Measurements from ENCODE around the gene NLGN4Y. TPM values are rescaled to one million over a fixed set of nuclear protein-coding genes. Genes with fewer than 3 reads are reported as not detected.

NLGN4Y gene
- total RNA-seq, 1 donor, result 33.3 TPM

DNA sequence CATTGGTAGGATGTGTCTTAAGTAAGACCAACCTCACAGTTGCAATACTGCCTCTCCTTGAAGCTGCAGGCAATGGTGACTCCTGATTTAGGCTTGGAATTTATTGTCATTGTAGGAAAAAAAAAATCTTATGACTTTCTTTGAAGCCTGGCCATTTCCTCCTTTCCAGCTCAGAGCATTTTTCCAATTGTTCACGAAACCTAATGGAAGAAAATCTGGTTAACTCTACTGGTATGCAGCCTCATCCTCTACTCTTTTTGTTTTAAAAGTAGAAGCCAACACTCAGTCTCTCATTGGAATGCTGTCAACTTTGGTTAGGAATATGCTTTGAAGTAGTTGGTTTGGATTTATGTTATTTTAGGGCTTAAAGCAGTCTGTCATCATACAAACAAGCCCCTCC is 298.6 kb downstream of the NLGN4Y start:
- no peak for DNase-seq (ENCODE audit: insufficient read length, low spot score, missing footprints)
- Histone ChIP-seq H3K4me2 (ENCODE audit: insufficient read depth, low read length) (no peak overlapping the region), H3K4me1 (ENCODE audit: insufficient read depth, low read length) (no peaks in the 10 kb centered on the region), H3K27me3 (ENCODE audit: insufficient read depth, low read length) (no peaks in the 10 kb centered on the region), H2AFZ (ENCODE audit: low read length) (no peak overlapping the region), H3K36me3 (ENCODE audit: insufficient read depth, low read length) (no peaks in the 10 kb centered on the region), H3K27ac (ENCODE audit: low read depth, low read length) (no peak overlapping the region), H3K79me2 (ENCODE audit: insufficient read depth, low read length) (no peaks in the 10 kb centered on the region), H3K4me3 (ENCODE audit: insufficient read depth, low read length) (no peak overlapping the region), H4K20me1 (ENCODE audit: insufficient read depth, low read length) (no peaks in the 10 kb centered on the region), H3K9me3 (ENCODE audit: low read depth, low read length) (no peaks in the 10 kb centered on the region)
- TF ChIP-seq, protein P1, sequence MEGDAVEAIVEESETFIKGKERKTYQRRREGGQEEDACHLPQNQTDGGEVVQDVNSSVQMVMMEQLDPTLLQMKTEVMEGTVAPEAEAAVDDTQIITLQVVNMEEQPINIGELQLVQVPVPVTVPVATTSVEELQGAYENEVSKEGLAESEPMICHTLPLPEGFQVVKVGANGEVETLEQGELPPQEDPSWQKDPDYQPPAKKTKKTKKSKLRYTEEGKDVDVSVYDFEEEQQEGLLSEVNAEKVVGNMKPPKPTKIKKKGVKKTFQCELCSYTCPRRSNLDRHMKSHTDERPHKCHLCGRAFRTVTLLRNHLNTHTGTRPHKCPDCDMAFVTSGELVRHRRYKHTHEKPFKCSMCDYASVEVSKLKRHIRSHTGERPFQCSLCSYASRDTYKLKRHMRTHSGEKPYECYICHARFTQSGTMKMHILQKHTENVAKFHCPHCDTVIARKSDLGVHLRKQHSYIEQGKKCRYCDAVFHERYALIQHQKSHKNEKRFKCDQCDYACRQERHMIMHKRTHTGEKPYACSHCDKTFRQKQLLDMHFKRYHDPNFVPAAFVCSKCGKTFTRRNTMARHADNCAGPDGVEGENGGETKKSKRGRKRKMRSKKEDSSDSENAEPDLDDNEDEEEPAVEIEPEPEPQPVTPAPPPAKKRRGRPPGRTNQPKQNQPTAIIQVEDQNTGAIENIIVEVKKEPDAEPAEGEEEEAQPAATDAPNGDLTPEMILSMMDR (IDR thresholded peaks at IDR 0.05; ENCODE audit: extremely low read depth, low read depth, low read length), result no peak

DNA sequence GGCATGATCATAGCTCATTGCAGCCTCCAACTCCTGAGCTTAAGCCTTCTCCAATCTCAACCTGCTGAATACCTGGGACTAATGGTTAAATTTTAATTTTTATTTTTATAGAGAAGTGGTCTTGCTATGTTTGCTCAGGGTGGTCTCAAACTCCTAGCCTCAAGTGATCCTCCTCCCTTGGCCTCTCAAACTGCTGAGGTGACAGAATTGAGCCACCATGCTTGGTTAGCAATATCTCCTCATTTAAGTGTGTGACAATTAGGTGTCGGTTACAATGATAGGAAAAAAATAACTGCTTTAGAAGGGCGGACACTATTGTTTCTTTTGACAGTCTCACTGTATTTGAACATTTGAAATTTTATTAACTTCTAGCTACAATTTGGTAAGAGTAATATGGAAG is 300.3 kb downstream of the NLGN4Y start:
- Histone ChIP-seq H2AFZ (ENCODE audit: low read length) (no peak overlapping the region), H3K4me2 (ENCODE audit: insufficient read depth, low read length) (no peak overlapping the region), H3K4me1 (ENCODE audit: insufficient read depth, low read length) (no peaks in the 10 kb centered on the region), H3K9me3 (ENCODE audit: low read depth, low read length) (no peaks in the 10 kb centered on the region), H3K36me3 (ENCODE audit: insufficient read depth, low read length) (no peaks in the 10 kb centered on the region), H3K79me2 (ENCODE audit: insufficient read depth, low read length) (no peaks in the 10 kb centered on the region), H3K27ac (ENCODE audit: low read depth, low read length) (no peak overlapping the region), H4K20me1 (ENCODE audit: insufficient read depth, low read length) (no peaks in the 10 kb centered on the region), H3K4me3 (ENCODE audit: insufficient read depth, low read length) (no peak overlapping the region), H3K27me3 (ENCODE audit: insufficient read depth, low read length) (no peaks in the 10 kb centered on the region)
- TF ChIP-seq, protein P1 (IDR thresholded peaks at IDR 0.05; ENCODE audit: extremely low read depth, low read depth, low read length), result no peak
- DNase-seq (ENCODE audit: insufficient read length, low spot score, missing footprints), result no peak

DNA sequence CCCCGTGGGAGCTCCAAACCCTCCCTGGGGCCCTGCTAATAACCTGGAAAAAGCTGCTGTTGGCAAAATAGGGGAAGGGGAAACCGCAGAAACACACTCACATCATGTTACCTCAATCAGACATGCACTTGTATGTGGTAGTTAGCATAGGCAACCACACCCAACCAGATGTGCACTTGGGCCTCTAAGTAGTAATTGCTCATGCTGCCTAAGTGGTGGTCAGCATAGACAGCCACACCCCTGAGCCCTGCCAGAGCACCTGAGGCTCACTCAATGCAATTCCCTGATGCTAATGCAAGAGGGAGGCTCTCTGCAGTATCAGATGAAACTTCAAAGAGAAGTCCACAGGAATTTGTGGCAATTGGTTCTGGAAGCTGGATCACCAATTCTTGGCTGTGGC is 301.4 kb downstream of the NLGN4Y start:
- H3K79me2 ChIP-seq (ENCODE audit: insufficient read depth, low read length), result no peaks in the 10 kb centered on the region
- H3K27me3 ChIP-seq (ENCODE audit: insufficient read depth, low read length), result no peaks in the 10 kb centered on the region
- no peak overlapping the region for H2AFZ ChIP-seq (ENCODE audit: low read length)
- no peak overlapping the region for H3K27ac ChIP-seq (ENCODE audit: low read depth, low read length)
- H3K4me3 ChIP-seq (ENCODE audit: insufficient read depth, low read length), result no peak overlapping the region
- no peak for DNase-seq (ENCODE audit: insufficient read length, low spot score, missing footprints)
- no peaks in the 10 kb centered on the region for H3K9me3 ChIP-seq (ENCODE audit: low read depth, low read length)
- H4K20me1 ChIP-seq (ENCODE audit: insufficient read depth, low read length), result no peaks in the 10 kb centered on the region
- H3K4me1 ChIP-seq (ENCODE audit: insufficient read depth, low read length), result no peaks in the 10 kb centered on the region
- H3K4me2 ChIP-seq (ENCODE audit: insufficient read depth, low read length), result no peak overlapping the region
- H3K36me3 ChIP-seq (ENCODE audit: insufficient read depth, low read length), result no peaks in the 10 kb centered on the region
- TF ChIP-seq, protein P1 (IDR thresholded peaks at IDR 0.05; ENCODE audit: extremely low read depth, low read depth, low read length), result no peak

DNA sequence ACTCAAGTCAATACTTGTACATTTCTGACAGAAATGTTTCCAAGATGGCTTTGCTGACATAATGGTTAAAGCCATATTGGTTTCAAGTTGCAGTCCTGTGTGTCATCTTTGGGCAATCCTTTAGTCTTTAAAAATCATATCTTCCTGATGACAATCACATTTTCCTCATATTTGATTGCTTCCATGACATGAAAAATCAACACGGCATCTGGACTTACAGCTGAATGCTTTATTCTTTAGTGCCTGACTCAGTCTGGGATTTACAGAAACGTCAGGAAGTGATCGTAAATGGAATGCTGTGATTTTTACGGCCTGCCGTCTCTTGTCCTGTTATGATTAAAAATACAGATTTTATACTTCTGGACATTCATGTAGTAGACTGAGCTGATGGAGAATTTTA is 304.2 kb downstream of the NLGN4Y start:
- no peak overlapping the region for H3K4me2 ChIP-seq (ENCODE audit: insufficient read depth, low read length)
- H3K27ac ChIP-seq (ENCODE audit: low read depth, low read length), result no peak overlapping the region
- no peak for DNase-seq (ENCODE audit: insufficient read length, low spot score, missing footprints)
- no peak overlapping the region for H3K4me3 ChIP-seq (ENCODE audit: insufficient read depth, low read length)
- no peaks in the 10 kb centered on the region for H4K20me1 ChIP-seq (ENCODE audit: insufficient read depth, low read length)
- no peak overlapping the region for H2AFZ ChIP-seq (ENCODE audit: low read length)
- no peaks in the 10 kb centered on the region for H3K36me3 ChIP-seq (ENCODE audit: insufficient read depth, low read length)
- no peaks in the 10 kb centered on the region for H3K79me2 ChIP-seq (ENCODE audit: insufficient read depth, low read length)
- no peaks in the 10 kb centered on the region for H3K9me3 ChIP-seq (ENCODE audit: low read depth, low read length)
- no peaks in the 10 kb centered on the region for H3K27me3 ChIP-seq (ENCODE audit: insufficient read depth, low read length)
- TF ChIP-seq, protein P1 (IDR thresholded peaks at IDR 0.05; ENCODE audit: extremely low read depth, low read depth, low read length), result no peak
- H3K4me1 ChIP-seq (ENCODE audit: insufficient read depth, low read length), result no peaks in the 10 kb centered on the region
